ENCODE results near the gene OXNAD1.

Gene OXNAD1

GRCh38 chr3:16338999-16339398, 74.0 kb downstream of the OXNAD1 start:
- Histone ChIP-seq H3K27ac (peak overlapping the region in 6 of 21 experiments; percentile 2 to 62 (median 42)), H3K4me3 (no peak overlapping the region)

- Histone ChIP-seq H3K4me3 (no peak overlapping the region), H3K27ac (no peak overlapping the region)
These were observed 78.1 kb downstream of the OXNAD1 start for GRCh38 chr3:16343101-16343500.

GRCh38 chr3:16346413-16347081, 81.5 kb downstream of the OXNAD1 start:
- Histone ChIP-seq H3K4me3 (no peak overlapping the region), H3K27ac (no peak overlapping the region)

GRCh38 chr3:16347548-16347947, 82.5 kb downstream of the OXNAD1 start:
- no peak overlapping the region for H3K27ac ChIP-seq

GRCh38 chr3:16349986-16350596, 85.1 kb downstream of the OXNAD1 start:
- Histone ChIP-seq H3K4me3 (no peak overlapping the region), H3K27ac (no peak overlapping the region)

More at GRCh38 chr3:16347548-16347947, 82.5 kb downstream of the OXNAD1 start:
- no peak overlapping the region for H3K4me3 ChIP-seq

- Histone ChIP-seq H3K4me3 (no peak overlapping the region), H3K27ac (no peak overlapping the region)
These were observed 85.7 kb downstream of the OXNAD1 start for GRCh38 chr3:16350597-16351318.

- Histone ChIP-seq H3K4me3 (no peak overlapping the region), H3K27ac (no peak overlapping the region)
These were observed 87.4 kb downstream of the OXNAD1 start for GRCh38 chr3:16352428-16352827.

- H3K4me3 ChIP-seq: no peak overlapping the region
- H3K27ac ChIP-seq: no peak overlapping the region
These were observed 89.3 kb downstream of the OXNAD1 start for GRCh38 chr3:16354291-16354690.
